CD14-positive monocyte (primary cell): ENCODE results near the gene NFU1. TPM values are rescaled to one million over a fixed set of nuclear protein-coding genes. Genes with fewer than 3 reads are reported as not detected.
A peak's percentile ranks its signal among the peaks of the same experiment; 100 is the strongest.

ENCODE experiments used
- DNase-seq, 3 donors: peaks; one replicate each; pipeline ENCODE4 v3.0.0-alpha.2; 2011 to 2022
- H2AFZ ChIP-seq: 2 replicates; pipeline ENCODE4 v1.6.0; 2012; ENCODE audit warnings: mild to moderate bottlenecking, low read depth, low read length, inconsistent platforms; ENCODE audit not compliant: insufficient read depth, poor library complexity, severe bottlenecking
- H3K27ac ChIP-seq, 2 donors: 1 replicate in 1 of 2; 2 replicates in 1 of 2; pipeline ENCODE4 v1.5.1; 2012 to 2013; ENCODE audit warnings: low read length in 2 of 2, control low read depth in 1 of 2, inconsistent platforms in 1 of 2, low read depth in 1 of 2, mild to moderate bottlenecking in 1 of 2
- H3K27me3 ChIP-seq, 2 donors: one replicate each; pipeline versions ENCODE4 v1.6.0 to v1.6.1; 2011 to 2013; ENCODE audit warnings: low read length in 2 of 2; ENCODE audit not compliant: control insufficient read depth in 2 of 2, insufficient read depth in 2 of 2
- H3K36me3 ChIP-seq, 2 donors: replicated peaks in 1 of 2; 1 replicate in 1 of 2; 2 replicates in 1 of 2; pipeline versions ENCODE4 v1.5.1 to v1.6.1; 2012 to 2013; ENCODE audit warnings: low read length in 2 of 2, control low read depth in 1 of 2, inconsistent platforms in 1 of 2, mild to moderate bottlenecking in 1 of 2; ENCODE audit not compliant: insufficient read depth in 2 of 2, control insufficient read depth in 1 of 2
- H3K4me1 ChIP-seq, 2 donors: 1 replicate in 1 of 2; 2 replicates in 1 of 2; pipeline versions ENCODE4 v1.5.1 to v1.6.1; 2012 to 2013; ENCODE audit warnings: low read length in 2 of 2, control low read depth in 1 of 2, inconsistent platforms in 1 of 2, mild to moderate bottlenecking in 1 of 2, moderate library complexity in 1 of 2; ENCODE audit not compliant: insufficient read depth in 2 of 2, control insufficient read depth in 1 of 2
- H3K4me2 ChIP-seq: replicated peaks from 2 replicates; pipeline ENCODE3; 2012; ENCODE audit warnings: low read length, moderate library complexity, mild to moderate bottlenecking; ENCODE audit not compliant: poor library complexity, severe bottlenecking; ENCODE audit errors: extremely low read depth
- H3K4me3 ChIP-seq, 3 experiments: fragments of 200-600 bp in 1 of 3; sonication (generic) in 1 of 3; replicated peaks in 1 of 3; 1 replicate in 2 of 3; 2 replicates in 1 of 3; pipeline ENCODE4 v1.5.1; 2011 to 2013; ENCODE audit warnings: low read length in 3 of 3, mild to moderate bottlenecking in 3 of 3, control low read depth in 2 of 3, low read depth in 2 of 3, inconsistent platforms in 1 of 3, moderate library complexity in 1 of 3
- H3K79me2 ChIP-seq: 2 replicates; pipeline ENCODE4 v1.6.0; 2012; ENCODE audit warnings: mild to moderate bottlenecking, control low read depth, inconsistent platforms, low read length, moderate library complexity; ENCODE audit not compliant: insufficient read depth
- H3K9ac ChIP-seq: 2 replicates; pipeline ENCODE4 v1.6.0; 2017; ENCODE audit warnings: low read length, mild to moderate bottlenecking; ENCODE audit not compliant: insufficient read depth, poor library complexity, severe bottlenecking
- H3K9me3 ChIP-seq, 2 donors: replicated peaks in 1 of 2; 1 replicate in 1 of 2; 2 replicates in 1 of 2; pipeline versions ENCODE4 v1.5.1 to v1.6.1; 2012 to 2013; ENCODE audit warnings: low read length in 2 of 2, control low read depth in 1 of 2; ENCODE audit not compliant: control insufficient read depth in 1 of 2, insufficient read depth in 1 of 2
- H4K20me1 ChIP-seq: 2 replicates; pipeline ENCODE4 v1.6.0; 2012; ENCODE audit warnings: mild to moderate bottlenecking, low read length, control low read depth, moderate library complexity; ENCODE audit not compliant: insufficient read depth
- H3K27ac Mint-ChIP-seq, 7 donors: one replicate each; pipeline ENCODE4 v1.8.0; 2020; ENCODE audit warnings: mild to moderate bottlenecking in 7 of 7, mixed read lengths in 7 of 7, moderate library complexity in 6 of 7, inconsistent platforms in 2 of 7
- H3K27me3 Mint-ChIP-seq, 3 donors: one replicate each; pipeline ENCODE4 v1.8.0; 2021 to 2022; ENCODE audit warnings: low read depth in 3 of 3, mild to moderate bottlenecking in 3 of 3, mixed read lengths in 3 of 3, moderate library complexity in 3 of 3, inconsistent platforms in 1 of 3
- H3K36me3 Mint-ChIP-seq, 2 donors: one replicate each; pipeline ENCODE4 v1.8.0; 2020; ENCODE audit warnings: mixed read lengths in 2 of 2, inconsistent platforms in 1 of 2, mild to moderate bottlenecking in 1 of 2
- H3K4me1 Mint-ChIP-seq: one replicate; pipeline ENCODE4 v1.8.0; 2020; ENCODE audit warnings: mild to moderate bottlenecking, mixed read lengths
- H3K4me3 Mint-ChIP-seq, 2 donors: one replicate each; pipeline ENCODE4 v1.8.0; 2020; ENCODE audit warnings: mild to moderate bottlenecking in 2 of 2, mixed read lengths in 2 of 2, moderate library complexity in 1 of 2
- H3K9me3 Mint-ChIP-seq, 7 donors: one replicate each; pipeline ENCODE4 v1.8.0; 2020 to 2022; ENCODE audit warnings: mixed read lengths in 7 of 7, mild to moderate bottlenecking in 6 of 7, moderate library complexity in 6 of 7, inconsistent platforms in 2 of 7
- WGBS: methylation state at CpG from one replicate; pipeline ENCODE4 v1.1.5; 2013; ENCODE audit warnings: missing lambda C conversion rate; ENCODE audit not compliant: insufficient coverage; 5-methylcytosine and 5-hydroxymethylcytosine counted together
- intact Hi-C, 2 donors: fragments of 100-400 bp; cut with micrococcal nuclease; formaldehyde crosslinking; loops; one replicate each; pipeline versions ENCODE4 v1.15.0 to v1.15.1; 2023
- polyA plus RNA-seq, 3 donors: library from polyadenylated mRNA; depleted of rRNA in 1 of 3; unstranded in 2 of 3; stranded (reverse) in 1 of 3; fragments of 300-500 nt in 2 of 3; fragments of >200 nt in 1 of 3; fragmentation: Illumina TruSeq in 2 of 3; gene quantifications; 1 replicate in 2 of 3; 2 replicates in 1 of 3; pipeline ENCODE4 v1.2.3, GENCODE V29; 2012 to 2021
- TF ChIP-seq, protein P1 (sequence below): fragments of 200-600 bp; IDR thresholded peaks from one replicate; pipeline ENCODE4 v1.8.0; 2022; ENCODE audit warnings: antibody characterized with exemption, mild to moderate bottlenecking

The NFU1 gene
- polyA plus RNA-seq, 3 donors = 10.5 to 56.1 (median 43.0) TPM

DNA sequence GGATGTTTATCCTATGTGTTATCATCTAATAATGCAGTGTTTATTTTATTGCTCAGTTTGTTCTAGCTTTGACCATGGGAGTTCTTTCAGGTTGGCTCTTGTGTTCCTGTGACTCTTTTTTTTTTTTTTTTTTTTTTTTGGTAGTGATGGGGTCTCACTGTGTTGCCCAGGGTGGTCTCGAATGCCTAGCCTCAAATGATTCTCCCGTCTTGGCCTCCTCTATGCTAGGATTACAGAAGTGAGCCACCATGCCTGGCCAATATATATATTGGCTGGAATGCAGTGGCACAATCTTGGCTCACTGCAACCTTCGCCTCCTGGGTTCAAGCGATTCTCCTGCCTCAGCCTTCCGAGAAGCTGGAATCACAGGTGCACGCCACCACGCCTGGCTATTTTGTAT lies 18.9 kb upstream of the NFU1 start:
- H3K36me3 Mint-ChIP-seq = peaks cover 0 to 2% of the 10 kb centered on the region in 2 donors
- WGBS = 100% methylated on average over 2 of the region's 7 CpGs
- H3K4me3 Mint-ChIP-seq = no peak overlapping the region
- no peak overlapping the region for H3K9ac ChIP-seq
- intact Hi-C loops = no loop called here
- DNase-seq = no peak
- TF ChIP-seq, protein P1, sequence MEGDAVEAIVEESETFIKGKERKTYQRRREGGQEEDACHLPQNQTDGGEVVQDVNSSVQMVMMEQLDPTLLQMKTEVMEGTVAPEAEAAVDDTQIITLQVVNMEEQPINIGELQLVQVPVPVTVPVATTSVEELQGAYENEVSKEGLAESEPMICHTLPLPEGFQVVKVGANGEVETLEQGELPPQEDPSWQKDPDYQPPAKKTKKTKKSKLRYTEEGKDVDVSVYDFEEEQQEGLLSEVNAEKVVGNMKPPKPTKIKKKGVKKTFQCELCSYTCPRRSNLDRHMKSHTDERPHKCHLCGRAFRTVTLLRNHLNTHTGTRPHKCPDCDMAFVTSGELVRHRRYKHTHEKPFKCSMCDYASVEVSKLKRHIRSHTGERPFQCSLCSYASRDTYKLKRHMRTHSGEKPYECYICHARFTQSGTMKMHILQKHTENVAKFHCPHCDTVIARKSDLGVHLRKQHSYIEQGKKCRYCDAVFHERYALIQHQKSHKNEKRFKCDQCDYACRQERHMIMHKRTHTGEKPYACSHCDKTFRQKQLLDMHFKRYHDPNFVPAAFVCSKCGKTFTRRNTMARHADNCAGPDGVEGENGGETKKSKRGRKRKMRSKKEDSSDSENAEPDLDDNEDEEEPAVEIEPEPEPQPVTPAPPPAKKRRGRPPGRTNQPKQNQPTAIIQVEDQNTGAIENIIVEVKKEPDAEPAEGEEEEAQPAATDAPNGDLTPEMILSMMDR = no peak
- H3K79me2 ChIP-seq = no peaks in the 10 kb centered on the region
- no peaks in the 10 kb centered on the region for H3K27me3 ChIP-seq
- H2AFZ ChIP-seq = no peak overlapping the region
- no peak overlapping the region for H3K27ac ChIP-seq
- peaks cover 0 to 7% of the 10 kb centered on the region in 2 donors for H3K36me3 ChIP-seq
- H3K4me1 ChIP-seq = peaks cover 9 to 21% of the 10 kb centered on the region in 2 donors
- no peaks in the 10 kb centered on the region for H3K9me3 ChIP-seq
- H3K4me3 ChIP-seq = no peak overlapping the region
- H3K4me1 Mint-ChIP-seq = peaks cover 27% of the 10 kb centered on the region
- no peaks in the 10 kb centered on the region for H4K20me1 ChIP-seq
- H3K4me2 ChIP-seq = no peak overlapping the region
- H3K27ac Mint-ChIP-seq = no peak overlapping the region
- H3K27me3 Mint-ChIP-seq = peaks cover 0 to 7% (median 3%) of the 10 kb centered on the region in 3 donors
- H3K9me3 Mint-ChIP-seq = no peaks in the 10 kb centered on the region

DNA sequence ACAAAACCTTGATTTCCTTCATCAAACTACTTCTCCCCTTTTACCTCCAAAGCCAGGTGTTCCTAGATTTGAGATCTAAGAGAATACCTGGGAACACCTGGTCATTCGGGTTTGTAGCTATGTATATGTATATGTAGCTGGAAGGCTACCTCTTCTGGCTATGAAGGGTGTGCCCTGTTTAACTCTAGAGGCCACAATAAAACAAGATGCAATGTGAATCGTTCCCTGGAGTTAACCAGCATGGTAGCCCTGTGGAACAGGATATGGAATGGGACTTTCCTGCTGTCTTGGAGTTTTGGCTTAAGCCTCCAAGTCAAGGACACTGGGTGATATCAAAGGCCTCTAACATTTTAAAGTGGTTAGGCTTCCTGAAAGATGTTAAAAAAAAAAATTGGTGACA lies 17.7 kb upstream of the NFU1 start:
- Histone ChIP-seq H3K27me3 (no peaks in the 10 kb centered on the region), H3K9ac (no peak overlapping the region), H4K20me1 (no peaks in the 10 kb centered on the region), H3K79me2 (no peaks in the 10 kb centered on the region), H2AFZ (no peak overlapping the region), H3K4me1 (peaks cover 9 to 21% of the 10 kb centered on the region in 2 donors), H3K4me3 (no peak overlapping the region), H3K9me3 (no peaks in the 10 kb centered on the region), H3K4me2 (no peak overlapping the region), H3K36me3 (no peaks in the 10 kb centered on the region), H3K27ac (no peak overlapping the region)
- peaks cover 0 to 1% of the 10 kb centered on the region in 2 donors for H3K36me3 Mint-ChIP-seq
- intact Hi-C loops = no loop called here
- H3K4me1 Mint-ChIP-seq = peaks cover 27% of the 10 kb centered on the region
- peaks cover 0 to 7% (median 3%) of the 10 kb centered on the region in 3 donors for H3K27me3 Mint-ChIP-seq
- no peaks in the 10 kb centered on the region for H3K9me3 Mint-ChIP-seq
- 95% methylated on average over 2 of the region's 2 CpGs for WGBS
- H3K4me3 Mint-ChIP-seq = no peak overlapping the region
- TF ChIP-seq, protein P1 = no peak
- DNase-seq = no peak
- peak overlapping the region in 1 of 7 donors; percentile 15 for H3K27ac Mint-ChIP-seq
